K562 (cell line): ENCODE data around the gene SCGB3A2. TPM values are rescaled to one million over a fixed set of nuclear protein-coding genes. Genes with fewer than 3 reads are reported as not detected.

ENCODE experiments used
- ATAC-seq: fragments of 200-7000 bp; cut with Tn5 transposase; 3 replicates; pipeline ENCODE4 v1.9.1; 2020; ENCODE audit warnings: moderate library complexity
- BruUV-seq: library from RNA; stranded (reverse); fragments of 400-500 nt; replicated peaks from 2 replicates; lab custom pipeline; 2021; lab: Mats Ljungman, UMichigan
- CTCF ChIA-PET: fragments of 300-600 bp; formaldehyde crosslinking; extraction: SDS; loops from one replicate; lab custom pipeline; 2021; ENCODE audit warnings: low intra/inter-chr PET ratio; lab: Yijun Ruan, JAX
- POLR2A ChIA-PET: fragments of 300-600, 350-650 bp; sonication (Branson Sonifier 250); formaldehyde crosslinking; extraction: SDS; loops from one replicate; lab custom pipeline; 2021; ENCODE audit warnings: antibody characterized with exemption, inconsistent platforms; lab: Yijun Ruan, JAX
- DNase-seq, 4 experiments: peaks; one replicate each; pipeline versions ENCODE4 v3.0.0 to v3.0.0-alpha.2; 2011 to 2018; ENCODE audit warnings: low spot score in 3 of 4, mixed read lengths in 3 of 4; ENCODE audit errors: extremely low read depth in 1 of 4
- FAIRE-seq: peaks from 2 replicates; lab custom pipeline; 2011; peaks lifted over from hg19 to GRCh38; lab: Jason Lieb, UNC
- H2AFZ ChIP-seq: 2 replicates; pipeline ENCODE4 v1.6.0; 2011; ENCODE audit warnings: low read depth, low read length, control low read depth, inconsistent platforms
- H3K27ac ChIP-seq: fragments of 200-600 bp; 3 replicates; pipeline ENCODE4 v1.8.0; 2011; ENCODE audit warnings: low read depth, mild to moderate bottlenecking, control low read depth, inconsistent platforms, low read length, moderate library complexity, mixed read lengths; ENCODE audit errors: extremely low read depth
- H3K27me3 ChIP-seq, 2 experiments: fragments of 300-600 bp in 1 of 2; 2 replicates in 1 of 2; 3 replicates in 1 of 2; pipeline versions ENCODE4 v1.6.0 to v1.8.0; 2011; ENCODE audit warnings: inconsistent platforms in 2 of 2, low read length in 2 of 2, mild to moderate bottlenecking in 1 of 2, mixed read lengths in 1 of 2, moderate library complexity in 1 of 2; ENCODE audit not compliant: control insufficient read depth in 2 of 2, insufficient read depth in 2 of 2
- H3K36me3 ChIP-seq: fragments of 300-600 bp; 3 replicates; pipeline ENCODE4 v1.8.0; 2011; ENCODE audit warnings: mild to moderate bottlenecking, low read length, inconsistent platforms; ENCODE audit not compliant: control insufficient read depth, insufficient read depth
- H3K4me1 ChIP-seq, 2 experiments: fragments of 200-600 bp in 1 of 2; replicated peaks in 1 of 2; 2 replicates in 1 of 2; 3 replicates in 1 of 2; pipeline versions ENCODE4 v1.5.1 to v1.8.0; 2011; ENCODE audit warnings: inconsistent platforms in 2 of 2, low read length in 2 of 2, mild to moderate bottlenecking in 1 of 2, mixed read lengths in 1 of 2, moderate library complexity in 1 of 2; ENCODE audit not compliant: control insufficient read depth in 2 of 2, insufficient read depth in 2 of 2
- H3K4me2 ChIP-seq: 2 replicates; pipeline ENCODE4 v1.6.1; 2011; ENCODE audit warnings: low read length, control low read depth, inconsistent platforms, mixed read lengths; ENCODE audit not compliant: insufficient read depth
- H3K4me3 ChIP-seq: fragments of 200-600 bp; sonication (generic), shearing (Covaris generic); 2 replicates; pipeline ENCODE4 v1.5.1; 2016; ENCODE audit warnings: control low read depth, inconsistent platforms
- H3K79me2 ChIP-seq: fragments of 200-600 bp; 3 replicates; pipeline ENCODE4 v1.8.0; 2011; ENCODE audit warnings: low read length, inconsistent platforms; ENCODE audit not compliant: control insufficient read depth, insufficient read depth
- H3K9ac ChIP-seq, 2 experiments: 2 replicates each; pipeline versions ENCODE4 v1.6.0 to v1.6.1; 2011; ENCODE audit warnings: low read depth in 2 of 2, low read length in 2 of 2, control low read depth in 1 of 2, inconsistent platforms in 1 of 2, mild to moderate bottlenecking in 1 of 2, mixed read lengths in 1 of 2; ENCODE audit not compliant: insufficient read depth in 1 of 2
- H3K9me1 ChIP-seq: one replicate; pipeline ENCODE4 v1.6.0; 2011; ENCODE audit warnings: inconsistent platforms, mild to moderate bottlenecking, low read length, moderate library complexity; ENCODE audit not compliant: control insufficient read depth, insufficient read depth
- H3K9me3 ChIP-seq: replicated peaks from 2 replicates; pipeline ENCODE4 v1.5.1; 2011; ENCODE audit warnings: low read depth, low read length, inconsistent platforms; ENCODE audit not compliant: control insufficient read depth, insufficient read depth
- H4K20me1 ChIP-seq: replicated peaks from 2 replicates; pipeline ENCODE4 v1.6.1; 2011; ENCODE audit warnings: low read length, inconsistent platforms, mixed read lengths; ENCODE audit not compliant: control insufficient read depth, insufficient read depth
- DACH1 ChIP-seq: fragments of 450-650 bp; IDR thresholded peaks from 2 replicates; pipeline ENCODE4 v1.6.1; 2018; ENCODE audit not compliant: partially characterized antibody
- TBP ChIP-seq: optimal IDR thresholded peaks from 2 replicates; pipeline ENCODE3; 2011; ENCODE audit warnings: low read depth, low read length, improper control_type of control experiment
- WGBS: fragments of 100-300 bp; shearing (Covaris generic); methylation state at CpG from one replicate; pipeline ENCODE4 v1.1.6; 2016; ENCODE audit warnings: low coverage, mixed read lengths; ENCODE audit not compliant: insufficient coverage; ENCODE audit errors: missing lambda C conversion rate; 5-methylcytosine and 5-hydroxymethylcytosine counted together
- in situ Hi-C: fragments of 300-500 bp; cut with MboI; formaldehyde crosslinking; loops from 4 replicates; pipeline ENCODE4 v1.15.0; 2018; ENCODE audit warnings: inconsistent platforms, mixed read lengths
- intact Hi-C: fragments of 100-400 bp; cut with micrococcal nuclease; formaldehyde crosslinking; loops from 2 replicates; pipeline ENCODE4 v1.14.2; 2022
- polyA plus RNA-seq, 8 experiments: library from polyadenylated mRNA; depleted of rRNA in 4 of 8; stranded (reverse) in 5 of 8; unstranded in 3 of 8; fragments of >200 nt; fragmentation: Nextera tagmentation in 2 of 8; fragmentation: Illumina TruSeq in 1 of 8; extraction: Ambion mirVana in 2 of 8; extraction: Trizol in 1 of 8; gene quantifications; 2 replicates each; pipeline versions ENCODE4 v1.2.1 to v1.2.3, GENCODE V29; 2011 to 2014; ENCODE audit warnings: inconsistent platforms in 1 of 8, missing spikeins in 1 of 8
- total RNA-seq, 7 experiments: library from RNA; depleted of rRNA in 6 of 7; stranded (reverse); fragments of >200 nt in 6 of 7; fragmentation: Illumina TruSeq in 2 of 7; extraction: Trizol in 2 of 7; gene quantifications; 2 replicates each; pipeline versions ENCODE4 v1.2.1 to v1.2.3, GENCODE V29; 2011 to 2021; ENCODE audit warnings: low replicate concordance in 1 of 7
- TF ChIP-seq, protein P1 (sequence below): fragments of 250-450 bp; sonication (Bioruptor Pico); IDR thresholded peaks from 2 replicates; pipeline ENCODE4 v1.8.0; 2021; ENCODE audit warnings: moderate library complexity, mild to moderate bottlenecking, inconsistent platforms
- TF ChIP-seq, protein P2 (sequence below), 2 experiments: IDR thresholded peaks; 2 replicates each; pipeline ENCODE4 v1.6.1; 2012; ENCODE audit warnings: improper control_type of control experiment in 2 of 2, low read depth in 2 of 2, low read length in 2 of 2, borderline replicate concordance in 1 of 2
- TF ChIP-seq, protein P3 (sequence below), 2 experiments: fragments of 450-650 bp in 1 of 2; IDR thresholded peaks; 2 replicates each; pipeline ENCODE4 v1.6.1; 2011 to 2017; ENCODE audit warnings: low read depth in 2 of 2, antibody characterized with exemption in 1 of 2, borderline replicate concordance in 1 of 2, low read length in 1 of 2, mild to moderate bottlenecking in 1 of 2, mixed read lengths in 1 of 2; ENCODE audit not compliant: control insufficient read depth in 1 of 2

The SCGB3A2 gene
- total and polyA plus RNA-seq, 9 of the 15 experiments (the other 6 are each of a cell fraction or from before 2014, with no cell fraction given): 0.35 TPM; not detected in 8

DNA sequence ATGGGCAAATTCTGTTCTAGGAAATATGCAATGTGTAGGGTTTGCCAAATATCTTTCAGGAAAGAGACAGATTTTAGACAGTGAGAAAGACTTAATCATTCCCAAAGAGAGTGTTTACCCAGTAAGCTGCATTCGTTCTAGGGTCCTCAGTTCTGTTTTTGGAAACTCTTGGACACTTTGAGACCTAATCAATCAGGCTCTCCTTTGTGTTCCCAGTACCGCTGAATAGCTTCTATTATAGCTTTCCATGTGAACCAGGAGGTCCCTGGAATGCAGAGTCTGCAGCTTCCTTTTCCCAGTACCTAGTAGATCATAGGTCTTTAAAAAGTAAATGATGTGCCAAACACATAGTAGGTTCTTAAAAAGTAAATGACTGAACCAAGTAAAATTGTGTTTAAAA, 35.6 kb upstream of the SCGB3A2 start:
- Histone ChIP-seq H3K9me1 (no peaks in the 10 kb centered on the region), H3K36me3 (no peaks in the 10 kb centered on the region)
- FAIRE-seq: no peak
- CTCF ChIA-PET: no interaction called here
- in situ Hi-C loops: no loop called here
- TF ChIP-seq, protein P1, sequence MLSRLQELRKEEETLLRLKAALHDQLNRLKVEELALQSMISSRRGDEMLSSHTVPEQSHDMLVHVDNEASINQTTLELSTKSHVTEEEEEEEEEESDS (CRISPR knock-in tag): no peak
- TF ChIP-seq DACH1: no peak
- TF ChIP-seq, protein P2, sequence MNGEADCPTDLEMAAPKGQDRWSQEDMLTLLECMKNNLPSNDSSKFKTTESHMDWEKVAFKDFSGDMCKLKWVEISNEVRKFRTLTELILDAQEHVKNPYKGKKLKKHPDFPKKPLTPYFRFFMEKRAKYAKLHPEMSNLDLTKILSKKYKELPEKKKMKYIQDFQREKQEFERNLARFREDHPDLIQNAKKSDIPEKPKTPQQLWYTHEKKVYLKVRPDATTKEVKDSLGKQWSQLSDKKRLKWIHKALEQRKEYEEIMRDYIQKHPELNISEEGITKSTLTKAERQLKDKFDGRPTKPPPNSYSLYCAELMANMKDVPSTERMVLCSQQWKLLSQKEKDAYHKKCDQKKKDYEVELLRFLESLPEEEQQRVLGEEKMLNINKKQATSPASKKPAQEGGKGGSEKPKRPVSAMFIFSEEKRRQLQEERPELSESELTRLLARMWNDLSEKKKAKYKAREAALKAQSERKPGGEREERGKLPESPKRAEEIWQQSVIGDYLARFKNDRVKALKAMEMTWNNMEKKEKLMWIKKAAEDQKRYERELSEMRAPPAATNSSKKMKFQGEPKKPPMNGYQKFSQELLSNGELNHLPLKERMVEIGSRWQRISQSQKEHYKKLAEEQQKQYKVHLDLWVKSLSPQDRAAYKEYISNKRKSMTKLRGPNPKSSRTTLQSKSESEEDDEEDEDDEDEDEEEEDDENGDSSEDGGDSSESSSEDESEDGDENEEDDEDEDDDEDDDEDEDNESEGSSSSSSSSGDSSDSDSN (IDR thresholded peaks at IDR 0.05; ENCODE audit: borderline replicate concordance in 1 of 2, low read depth in 2 of 2, low read length in 2 of 2): no peak
- TF ChIP-seq, protein P3, sequence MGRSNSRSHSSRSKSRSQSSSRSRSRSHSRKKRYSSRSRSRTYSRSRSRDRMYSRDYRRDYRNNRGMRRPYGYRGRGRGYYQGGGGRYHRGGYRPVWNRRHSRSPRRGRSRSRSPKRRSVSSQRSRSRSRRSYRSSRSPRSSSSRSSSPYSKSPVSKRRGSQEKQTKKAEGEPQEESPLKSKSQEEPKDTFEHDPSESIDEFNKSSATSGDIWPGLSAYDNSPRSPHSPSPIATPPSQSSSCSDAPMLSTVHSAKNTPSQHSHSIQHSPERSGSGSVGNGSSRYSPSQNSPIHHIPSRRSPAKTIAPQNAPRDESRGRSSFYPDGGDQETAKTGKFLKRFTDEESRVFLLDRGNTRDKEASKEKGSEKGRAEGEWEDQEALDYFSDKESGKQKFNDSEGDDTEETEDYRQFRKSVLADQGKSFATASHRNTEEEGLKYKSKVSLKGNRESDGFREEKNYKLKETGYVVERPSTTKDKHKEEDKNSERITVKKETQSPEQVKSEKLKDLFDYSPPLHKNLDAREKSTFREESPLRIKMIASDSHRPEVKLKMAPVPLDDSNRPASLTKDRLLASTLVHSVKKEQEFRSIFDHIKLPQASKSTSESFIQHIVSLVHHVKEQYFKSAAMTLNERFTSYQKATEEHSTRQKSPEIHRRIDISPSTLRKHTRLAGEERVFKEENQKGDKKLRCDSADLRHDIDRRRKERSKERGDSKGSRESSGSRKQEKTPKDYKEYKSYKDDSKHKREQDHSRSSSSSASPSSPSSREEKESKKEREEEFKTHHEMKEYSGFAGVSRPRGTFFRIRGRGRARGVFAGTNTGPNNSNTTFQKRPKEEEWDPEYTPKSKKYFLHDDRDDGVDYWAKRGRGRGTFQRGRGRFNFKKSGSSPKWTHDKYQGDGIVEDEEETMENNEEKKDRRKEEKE (IDR thresholded peaks at IDR 0.05; ENCODE audit: borderline replicate concordance in 1 of 2, control insufficient read depth in 1 of 2, low read depth in 2 of 2, low read length in 1 of 2): no peak
- TF ChIP-seq TBP: no peak
- TF ChIP-seq, all 486 proteins: peak for 0
- Histone ChIP-seq H3K27ac (no peak overlapping the region), H2AFZ (no peak overlapping the region), H3K4me1 (no peaks in the 10 kb centered on the region), H3K9ac (no peak overlapping the region), H3K79me2 (no peaks in the 10 kb centered on the region), H3K9me3 (no peaks in the 10 kb centered on the region), H3K4me3 (no peak overlapping the region), H3K27me3 (no peaks in the 10 kb centered on the region), H3K4me2 (no peak overlapping the region), H4K20me1 (no peaks in the 10 kb centered on the region)
- intact Hi-C loops: no loop called here
- POLR2A ChIA-PET: no interaction called here
- ATAC-seq: no peak
- BruUV-seq: no TSS peak
- DNase-seq: no peak
- 0% methylated on average over 2 of the region's 2 CpGs for WGBS
